Esophagus muscularis mucosa (tissue), 4 donors: ENCODE results near the gene ERGIC1. TPM values are rescaled to one million over a fixed set of nuclear protein-coding genes. Genes with fewer than 3 reads are reported as not detected.

Experiments
- DNase-seq: peaks from one replicate; pipeline ENCODE4 v3.0.0-alpha.2; 2017; ENCODE audit errors: extremely low spot score
- H3K27ac ChIP-seq, 4 donors: fragments of 200-600 bp; sonication (generic); replicated peaks in 1 of 4; 1 replicate in 3 of 4; 2 replicates in 1 of 4; pipeline ENCODE4 v1.5.1; 2016 to 2019; ENCODE audit warnings: mild to moderate bottlenecking in 1 of 4
- H3K27me3 ChIP-seq, 4 donors: fragments of 200-600 bp; sonication (generic); one replicate each; pipeline versions ENCODE4 v1.5.1 to v1.6.0; 2016 to 2019
- H3K36me3 ChIP-seq, 4 donors: fragments of 200-600 bp; sonication (generic); one replicate each; pipeline ENCODE4 v1.5.1; 2016 to 2019
- H3K4me1 ChIP-seq, 4 donors: fragments of 200-600 bp; sonication (generic); one replicate each; pipeline ENCODE4 v1.5.1; 2016 to 2019
- H3K4me3 ChIP-seq, 4 donors: fragments of 200-600 bp; sonication (generic); 1 replicate in 2 of 4; 2 replicates in 2 of 4; pipeline ENCODE4 v1.5.1; 2016 to 2019; ENCODE audit warnings: mild to moderate bottlenecking in 4 of 4, moderate library complexity in 1 of 4
- H3K9me3 ChIP-seq, 4 donors: fragments of 200-600 bp; sonication (generic); 1 replicate in 3 of 4; 2 replicates in 1 of 4; pipeline ENCODE4 v1.5.1; 2016 to 2019
- CTCF ChIP-seq, 3 experiments: fragments of 200-600 bp in 2 of 3; fragments of 450-650 bp in 1 of 3; sonication (generic) in 2 of 3; IDR thresholded peaks; one replicate each; pipeline ENCODE4 v1.5.1; 2017 to 2019; ENCODE audit warnings: antibody characterized with exemption in 3 of 3, mild to moderate bottlenecking in 2 of 3, moderate library complexity in 1 of 3
- EP300 ChIP-seq: sonication (generic); formaldehyde crosslinking; IDR thresholded peaks from one replicate; pipeline ENCODE4 v1.6.1; 2017; ENCODE audit warnings: antibody characterized with exemption
- POLR2A ChIP-seq: fragments of 450-650 bp; IDR thresholded peaks from one replicate; pipeline ENCODE4 v1.6.1; 2017; ENCODE audit warnings: antibody characterized with exemption, moderate library complexity, mild to moderate bottlenecking, low read depth
- POLR2AphosphoS5 ChIP-seq, 2 donors: sonication (generic); formaldehyde crosslinking; IDR thresholded peaks; one replicate each; pipeline ENCODE4 v1.6.1; 2017; ENCODE audit warnings: antibody characterized with exemption in 2 of 2
- WGBS: methylation state at CpG from one replicate; pipeline ENCODE4 v1.1.5; 2018; 5-methylcytosine and 5-hydroxymethylcytosine counted together
- intact Hi-C: fragments of 100-400 bp; cut with DNase I; formaldehyde crosslinking; loops from one replicate; pipeline ENCODE4 v1.15.1; 2023
- total RNA-seq, 4 donors: library from RNA; depleted of rRNA; stranded (reverse); fragments of >200 nt; gene quantifications; one replicate each; pipeline versions ENCODE4 v1.1.0 to v1.2.1, GENCODE V29; 2016

The ERGIC1 gene
- total RNA-seq, 4 donors from 2014 or later: 105 to 161 (median 145) TPM

- Histone ChIP-seq H3K4me3 (no peak overlapping the region), H3K9me3 (peaks cover 0 to 15% (median 11%) of the 10 kb centered on the region in 4 donors), H3K27ac (no peak overlapping the region), H3K36me3 (no peaks in the 10 kb centered on the region), H3K27me3 (no peaks in the 10 kb centered on the region), H3K4me1 (peaks cover 4 to 15% (median 14%) of the 10 kb centered on the region in 4 donors)
- intact Hi-C loops: no loop called here
- DNase-seq: no peak
- TF ChIP-seq EP300 (no peak), CTCF (IDR thresholded peaks at IDR 0.05) (no peak), POLR2A (no peak), POLR2AphosphoS5 (IDR thresholded peaks at IDR 0.05) (no peak)
- 64% methylated on average over 6 of the region's 6 CpGs for WGBS
Observed at GRCh38 chr5:172823840-172824362, 10.2 kb upstream of the ERGIC1 start.

GRCh38 chr5:172825610-172826204 lies 8.3 kb upstream of the ERGIC1 start:
- no peak overlapping the region for H3K27ac ChIP-seq
- TF ChIP-seq EP300: no peak
- no peak for TF ChIP-seq POLR2A
- TF ChIP-seq POLR2AphosphoS5 (IDR thresholded peaks at IDR 0.05): no peak
- TF ChIP-seq CTCF (IDR thresholded peaks at IDR 0.05): no peak

GRCh38 chr5:172827841-172828240 lies 6.2 kb upstream of the ERGIC1 start:
- no peak for DNase-seq
- WGBS: 60% methylated on average over 2 of the region's 2 CpGs
- H3K4me3 ChIP-seq: no peak overlapping the region
- no peak overlapping the region for H3K27ac ChIP-seq
- intact Hi-C loops: no loop called here
- peaks cover 0 to under 1% (median 0%) of the 10 kb centered on the region in 4 donors for H3K4me1 ChIP-seq
- H3K36me3 ChIP-seq: no peaks in the 10 kb centered on the region
- TF ChIP-seq EP300: no peak
- no peak for TF ChIP-seq POLR2AphosphoS5 (IDR thresholded peaks at IDR 0.05)
- no peak for TF ChIP-seq CTCF (IDR thresholded peaks at IDR 0.05)
- no peak for TF ChIP-seq POLR2A
- peaks cover 0 to 15% (median 11%) of the 10 kb centered on the region in 4 donors for H3K9me3 ChIP-seq
- H3K27me3 ChIP-seq: no peaks in the 10 kb centered on the region

More at GRCh38 chr5:172825610-172826204, 8.3 kb upstream of the ERGIC1 start:
- intact Hi-C loops: no loop called here
- WGBS: 71% methylated on average over 2 of the region's 2 CpGs
- Histone ChIP-seq H3K27me3 (no peaks in the 10 kb centered on the region), H3K36me3 (no peaks in the 10 kb centered on the region), H3K4me3 (no peak overlapping the region), H3K4me1 (peaks cover 0 to 2% (median under 1%) of the 10 kb centered on the region in 4 donors), H3K9me3 (peaks cover 0 to 15% (median 11%) of the 10 kb centered on the region in 4 donors)
- no peak for DNase-seq

DNA sequence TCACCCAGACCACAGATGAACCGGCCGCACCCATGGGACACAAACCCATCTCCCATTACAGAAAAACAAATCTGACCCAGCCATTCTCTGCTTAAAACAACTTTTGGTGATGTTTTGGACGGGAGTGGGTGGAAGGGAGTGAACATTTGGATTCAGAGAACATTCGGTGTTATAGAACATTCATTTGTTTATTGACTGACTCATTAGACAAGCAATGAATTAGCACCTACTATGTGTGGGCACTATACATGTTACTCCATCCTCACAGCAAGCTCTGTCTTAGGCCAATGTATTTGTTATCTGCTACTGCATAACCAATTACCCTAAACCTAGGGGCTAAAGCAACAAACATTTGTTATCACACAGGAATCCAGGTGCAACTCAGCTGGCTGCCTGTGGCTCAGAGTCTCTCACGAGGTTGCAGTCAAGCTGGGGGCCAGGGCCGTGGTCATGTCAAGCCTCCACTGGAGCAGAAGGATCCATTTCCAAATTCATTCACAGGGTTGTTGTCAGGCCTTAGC lies 5.1 kb upstream of the ERGIC1 start:
- WGBS: 72% methylated on average over 5 of the region's 6 CpGs
- DNase-seq: no peak
- intact Hi-C loops: no loop called here

More for the DNA sequence above, 5.1 kb upstream of the ERGIC1 start:
- Histone ChIP-seq H3K9me3 (peaks cover 0 to 15% (median 11%) of the 10 kb centered on the region in 4 donors), H3K4me3 (no peak overlapping the region), H3K27ac (no peak overlapping the region), H3K4me1 (peaks cover 4 to 12% (median 9%) of the 10 kb centered on the region in 4 donors), H3K27me3 (no peaks in the 10 kb centered on the region), H3K36me3 (no peaks in the 10 kb centered on the region)
- TF ChIP-seq CTCF (IDR thresholded peaks at IDR 0.05): no peak
- TF ChIP-seq EP300: no peak
- no peak for TF ChIP-seq POLR2AphosphoS5 (IDR thresholded peaks at IDR 0.05)
- no peak for TF ChIP-seq POLR2A
